BJ (cell line): ENCODE measurements around the gene UGGT1. TPM values are rescaled to one million over a fixed set of nuclear protein-coding genes. Genes with fewer than 3 reads are reported as not detected.

ENCODE experiments used
- CTCF ChIA-PET: fragments of 350-600 bp; formaldehyde crosslinking; extraction: SDS; loops from one replicate; lab custom pipeline; 2021; ENCODE audit warnings: antibody characterized with exemption, inconsistent platforms; lab: Yijun Ruan, JAX
- POLR2A ChIA-PET: fragments of 300-600 bp; sonication (Branson Sonifier 250); formaldehyde crosslinking; extraction: SDS; loops from one replicate; lab custom pipeline; 2021; ENCODE audit warnings: antibody characterized with exemption; lab: Charles Lee
- DNase-seq: peaks from one replicate; pipeline ENCODE4 v3.0.0-alpha.2; 2011; ENCODE audit warnings: low read depth
- H3K27me3 ChIP-seq: 2 replicates; pipeline ENCODE4 v1.6.0; 2011; ENCODE audit warnings: low read length; ENCODE audit not compliant: control insufficient read depth, insufficient read depth
- H3K36me3 ChIP-seq: 2 replicates; pipeline ENCODE4 v1.5.1; 2011; ENCODE audit warnings: low read length; ENCODE audit not compliant: control insufficient read depth, insufficient read depth
- H3K4me3 ChIP-seq: 2 replicates; pipeline ENCODE4 v1.5.1; 2011; ENCODE audit warnings: low read depth, mild to moderate bottlenecking, control low read depth, low read length
- CTCF ChIP-seq: IDR thresholded peaks from 2 replicates; pipeline ENCODE4 v1.5.1; 2011; ENCODE audit warnings: low read depth, mild to moderate bottlenecking, control low read depth, inconsistent platforms, low read length, moderate library complexity; ENCODE audit not compliant: insufficient read depth
- polyA plus RNA-seq: library from polyadenylated mRNA; depleted of rRNA; stranded (reverse); fragments of >200 nt; gene quantifications from 2 replicates; pipeline ENCODE4 v1.2.3, GENCODE V29; 2011

UGGT1 gene
- polyA plus RNA-seq, 1 experiment, result 28.6 TPM

GRCh38 chr2:128155970-128156369 is 65.0 kb downstream of the UGGT1 start:
- Histone ChIP-seq H3K36me3 (peaks cover 5% of the 10 kb centered on the region; the same call in 1 of the 2 replicates), H3K4me3 (no peak overlapping the region), H3K27me3 (no peaks in the 10 kb centered on the region)
- CTCF ChIA-PET, result no interaction called here
- DNase-seq, result no peak
- no peak for TF ChIP-seq CTCF
- POLR2A ChIA-PET, result no interaction called here

- ChIA-PET CTCF (no interaction called here), POLR2A (no interaction called here)
- TF ChIP-seq CTCF, result no peak
- Histone ChIP-seq H3K4me3 (no peak overlapping the region), H3K36me3 (peaks cover 5% of the 10 kb centered on the region; the same call in 1 of the 2 replicates), H3K27me3 (no peaks in the 10 kb centered on the region)
- DNase-seq, result no peak
These were observed 65.8 kb downstream of the UGGT1 start for GRCh38 chr2:128156812-128157211.

GRCh38 chr2:128157644-128158043 is 66.6 kb downstream of the UGGT1 start:
- CTCF ChIA-PET, result no interaction called here
- DNase-seq, result no peak
- POLR2A ChIA-PET, result no interaction called here
- no peak for TF ChIP-seq CTCF
- Histone ChIP-seq H3K4me3 (no peak overlapping the region), H3K27me3 (no peaks in the 10 kb centered on the region), H3K36me3 (peaks cover 6% of the 10 kb centered on the region; the same call in 1 of the 2 replicates)

GRCh38 chr2:128158176-128158575 is 67.2 kb downstream of the UGGT1 start:
- POLR2A ChIA-PET, result no interaction called here
- Histone ChIP-seq H3K4me3 (no peak overlapping the region), H3K27me3 (no peaks in the 10 kb centered on the region), H3K36me3 (peaks cover 6% of the 10 kb centered on the region; the same call in 1 of the 2 replicates)
- DNase-seq, result no peak
- CTCF ChIA-PET, result no interaction called here
- TF ChIP-seq CTCF, result no peak

GRCh38 chr2:128159437-128159836 is 68.4 kb downstream of the UGGT1 start:
- no peak for TF ChIP-seq CTCF
- Histone ChIP-seq H3K27me3 (no peaks in the 10 kb centered on the region), H3K36me3 (peaks cover 6% of the 10 kb centered on the region; the same call in 1 of the 2 replicates), H3K4me3 (no peak overlapping the region)
- ChIA-PET POLR2A (no interaction called here), CTCF (interaction anchor here (1.0 kb wide), 1 partner anchor 43 kb away, joined by 3 read pairs; no protein-coding TSS in a partner anchor)
- DNase-seq, result no peak
